ENCODE measurements around the gene HNRNPL. TPM values are rescaled to one million over a fixed set of nuclear protein-coding genes. Genes with fewer than 3 reads are reported as not detected.
"Not testable (repeated sequence)": the region's sequence is repeated elsewhere in the genome, so short reads cannot be mapped to it uniquely, and the experiment has no call there.

Gene HNRNPL
- total RNA-seq, 1 donor from 2014 or later = 172 TPM

- H3K4me3 ChIP-seq (ENCODE audit: low read depth, low read length) = no peak overlapping the region
- TF ChIP-seq CTCF (IDR thresholded peaks at IDR 0.05; ENCODE audit: insufficient read depth, low read length, severe bottlenecking) = no peak
- no peak for DNase-seq (ENCODE audit: low read depth)
- no peaks in the 10 kb centered on the region for H3K27me3 ChIP-seq (ENCODE audit: control insufficient read depth, insufficient read depth, low read length)
- H3K36me3 ChIP-seq (ENCODE audit: control insufficient read depth, insufficient read depth, low read length) = no peaks in the 10 kb centered on the region
- FAIRE-seq = no peak
Observed at GRCh38 chr19:38875656-38876395, 26.0 kb upstream of the HNRNPL start.

GRCh38 chr19:38873400-38873799, 23.6 kb upstream of the HNRNPL start:
- not testable (repeated sequence) for H3K4me3 ChIP-seq (ENCODE audit: low read depth, low read length); H3K36me3 ChIP-seq (ENCODE audit: control insufficient read depth, insufficient read depth, low read length); FAIRE-seq; H3K27me3 ChIP-seq (ENCODE audit: control insufficient read depth, insufficient read depth, low read length); DNase-seq (ENCODE audit: low read depth)

- no peak for TF ChIP-seq CTCF (IDR thresholded peaks at IDR 0.05; ENCODE audit: insufficient read depth, low read length, severe bottlenecking)
- Histone ChIP-seq H3K27me3 (ENCODE audit: control insufficient read depth, insufficient read depth, low read length) (no peaks in the 10 kb centered on the region), H3K36me3 (ENCODE audit: control insufficient read depth, insufficient read depth, low read length) (no peaks in the 10 kb centered on the region), H3K4me3 (ENCODE audit: low read depth, low read length) (no peak overlapping the region)
- no peak for FAIRE-seq
- no peak for DNase-seq (ENCODE audit: low read depth)
Observed at GRCh38 chr19:38870612-38871011, 20.8 kb upstream of the HNRNPL start.

- TF ChIP-seq CTCF (IDR thresholded peaks at IDR 0.05; ENCODE audit: insufficient read depth, low read length, severe bottlenecking) = peak; percentile 89
- FAIRE-seq = no peak
- peak overlapping the region; percentile 22 for H3K4me3 ChIP-seq (ENCODE audit: low read depth, low read length)
- peak; percentile 44 for DNase-seq (ENCODE audit: low read depth)
- H3K27me3 ChIP-seq (ENCODE audit: control insufficient read depth, insufficient read depth, low read length) = no peaks in the 10 kb centered on the region
- no peaks in the 10 kb centered on the region for H3K36me3 ChIP-seq (ENCODE audit: control insufficient read depth, insufficient read depth, low read length)
Observed at GRCh38 chr19:38869836-38870607, 20.2 kb upstream of the HNRNPL start.

- Histone ChIP-seq H3K36me3 (ENCODE audit: control insufficient read depth, insufficient read depth, low read length) (no peaks in the 10 kb centered on the region), H3K4me3 (ENCODE audit: low read depth, low read length) (peak overlapping the region; percentile 22), H3K27me3 (ENCODE audit: control insufficient read depth, insufficient read depth, low read length) (no peaks in the 10 kb centered on the region)
- FAIRE-seq = no peak
- no peak for DNase-seq (ENCODE audit: low read depth)
- TF ChIP-seq CTCF (IDR thresholded peaks at IDR 0.05; ENCODE audit: insufficient read depth, low read length, severe bottlenecking) = no peak
Observed at GRCh38 chr19:38869160-38869835, 19.5 kb upstream of the HNRNPL start.

GRCh38 chr19:38868551-38868950, 18.8 kb upstream of the HNRNPL start:
- no peak for TF ChIP-seq CTCF (IDR thresholded peaks at IDR 0.05; ENCODE audit: insufficient read depth, low read length, severe bottlenecking)
- Histone ChIP-seq H3K4me3 (ENCODE audit: low read depth, low read length) (no peak overlapping the region), H3K36me3 (ENCODE audit: control insufficient read depth, insufficient read depth, low read length) (no peaks in the 10 kb centered on the region), H3K27me3 (ENCODE audit: control insufficient read depth, insufficient read depth, low read length) (no peaks in the 10 kb centered on the region)
- no peak for DNase-seq (ENCODE audit: low read depth)
- FAIRE-seq = no peak

All from bronchial epithelial cell (primary cell).